ENCODE data around the gene NDUFAF2.

DNA sequence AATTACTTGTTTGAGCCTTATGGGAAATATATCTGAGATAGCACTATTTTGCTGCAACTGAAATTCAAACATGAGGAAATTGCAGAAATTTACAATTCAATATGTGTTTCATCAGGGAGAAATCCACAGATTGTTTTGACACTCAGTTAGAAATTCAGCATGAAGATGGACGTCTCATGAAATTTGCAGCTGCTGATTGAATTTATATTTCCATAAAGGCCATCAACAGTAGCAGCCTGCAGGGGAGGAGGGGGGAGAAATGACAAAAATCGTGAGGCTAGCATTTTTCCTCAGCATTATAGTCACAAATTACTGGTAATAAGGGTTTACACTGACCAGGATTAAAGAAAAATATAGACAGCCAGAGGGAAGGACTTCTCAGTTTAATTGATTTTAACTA is 81.0 kb downstream of the NDUFAF2 start:
- TF ChIP-seq ZSCAN5A (tag by site-specific recombination; IDR thresholded peaks at IDR 0.05) (no peak), ZNF560 (tag by site-specific recombination; IDR thresholded peaks at IDR 0.05; ENCODE audit: borderline replicate concordance) (no peak), CTCF (tag by site-specific recombination; IDR thresholded peaks at IDR 0.05) (no peak), YY1 (tag by site-specific recombination; IDR thresholded peaks at IDR 0.05) (no peak), ZNF24 (tag by site-specific recombination; IDR thresholded peaks at IDR 0.05) (no peak), ZIC2 (tag by site-specific recombination; IDR thresholded peaks at IDR 0.05) (no peak), SP7 (tag by site-specific recombination; IDR thresholded peaks at IDR 0.05) (no peak), ZNF37A (tag by site-specific recombination; IDR thresholded peaks at IDR 0.05) (no peak), ZNF510 (tag by site-specific recombination; IDR thresholded peaks at IDR 0.05; ENCODE audit: insufficient replicate concordance) (no peak), ZNF776 (tag by site-specific recombination; IDR thresholded peaks at IDR 0.05; ENCODE audit: borderline replicate concordance) (no peak)
- TF ChIP-seq, protein P1, sequence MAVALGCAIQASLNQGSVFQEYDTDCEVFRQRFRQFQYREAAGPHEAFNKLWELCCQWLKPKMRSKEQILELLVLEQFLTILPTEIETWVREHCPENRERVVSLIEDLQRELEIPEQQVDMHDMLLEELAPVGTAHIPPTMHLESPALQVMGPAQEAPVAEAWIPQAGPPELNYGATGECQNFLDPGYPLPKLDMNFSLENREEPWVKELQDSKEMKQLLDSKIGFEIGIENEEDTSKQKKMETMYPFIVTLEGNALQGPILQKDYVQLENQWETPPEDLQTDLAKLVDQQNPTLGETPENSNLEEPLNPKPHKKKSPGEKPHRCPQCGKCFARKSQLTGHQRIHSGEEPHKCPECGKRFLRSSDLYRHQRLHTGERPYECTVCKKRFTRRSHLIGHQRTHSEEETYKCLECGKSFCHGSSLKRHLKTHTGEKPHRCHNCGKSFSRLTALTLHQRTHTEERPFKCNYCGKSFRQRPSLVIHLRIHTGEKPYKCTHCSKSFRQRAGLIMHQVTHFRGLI (tag by site-specific recombination; IDR thresholded peaks at IDR 0.05), result no peak
- TF ChIP-seq, protein P2, sequence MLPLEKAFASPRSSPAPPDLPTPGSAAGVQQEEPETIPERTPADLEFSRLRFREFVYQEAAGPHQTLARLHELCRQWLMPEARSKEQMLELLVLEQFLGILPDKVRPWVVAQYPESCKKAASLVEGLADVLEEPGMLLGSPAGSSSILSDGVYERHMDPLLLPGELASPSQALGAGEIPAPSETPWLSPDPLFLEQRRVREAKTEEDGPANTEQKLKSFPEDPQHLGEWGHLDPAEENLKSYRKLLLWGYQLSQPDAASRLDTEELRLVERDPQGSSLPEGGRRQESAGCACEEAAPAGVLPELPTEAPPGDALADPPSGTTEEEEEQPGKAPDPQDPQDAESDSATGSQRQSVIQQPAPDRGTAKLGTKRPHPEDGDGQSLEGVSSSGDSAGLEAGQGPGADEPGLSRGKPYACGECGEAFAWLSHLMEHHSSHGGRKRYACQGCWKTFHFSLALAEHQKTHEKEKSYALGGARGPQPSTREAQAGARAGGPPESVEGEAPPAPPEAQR (tag by site-specific recombination; IDR thresholded peaks at IDR 0.05), result no peak

Measured in HEK293 (cell line).